ENCODE measurements around the gene TSPAN3.

DNA sequence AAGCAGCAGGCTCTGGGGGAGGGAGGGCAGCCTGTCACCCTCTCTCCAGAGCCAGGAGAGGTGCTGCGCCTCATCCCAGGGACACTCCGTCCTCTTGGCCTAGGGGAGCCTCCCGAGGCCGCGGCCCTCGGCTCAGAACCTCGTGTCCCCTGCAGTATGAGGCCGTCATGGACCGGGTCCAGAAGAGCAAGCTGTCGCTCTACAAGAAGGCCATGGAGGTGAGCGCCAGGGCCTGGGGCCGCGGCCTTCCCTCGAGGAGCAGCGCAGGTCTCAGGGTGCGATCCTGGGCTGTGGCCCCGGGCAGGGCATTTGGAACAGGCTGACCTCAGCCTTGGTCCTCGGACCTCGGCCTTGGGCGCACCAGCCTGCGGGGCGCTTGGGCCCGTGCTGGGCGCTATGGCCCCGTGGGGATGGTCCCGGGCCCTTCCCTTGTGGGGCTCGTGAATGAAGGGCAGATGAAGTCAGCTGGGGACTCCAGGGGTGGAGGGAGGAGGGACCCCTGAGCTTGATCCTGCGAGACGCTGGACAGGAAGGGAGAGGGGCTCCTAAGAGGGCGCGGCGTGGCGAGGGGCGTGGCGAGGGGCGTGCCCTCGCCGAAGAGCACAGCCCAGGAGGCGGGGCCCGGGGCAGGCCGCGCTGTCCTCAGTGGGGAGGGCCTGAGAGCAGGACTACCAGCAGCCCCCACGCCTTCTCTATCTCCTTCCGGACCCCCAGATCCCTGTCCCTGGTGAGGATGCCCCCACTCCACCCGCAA lies 43.0 kb downstream of the TSPAN3 start:
- TF ChIP-seq, protein P1, sequence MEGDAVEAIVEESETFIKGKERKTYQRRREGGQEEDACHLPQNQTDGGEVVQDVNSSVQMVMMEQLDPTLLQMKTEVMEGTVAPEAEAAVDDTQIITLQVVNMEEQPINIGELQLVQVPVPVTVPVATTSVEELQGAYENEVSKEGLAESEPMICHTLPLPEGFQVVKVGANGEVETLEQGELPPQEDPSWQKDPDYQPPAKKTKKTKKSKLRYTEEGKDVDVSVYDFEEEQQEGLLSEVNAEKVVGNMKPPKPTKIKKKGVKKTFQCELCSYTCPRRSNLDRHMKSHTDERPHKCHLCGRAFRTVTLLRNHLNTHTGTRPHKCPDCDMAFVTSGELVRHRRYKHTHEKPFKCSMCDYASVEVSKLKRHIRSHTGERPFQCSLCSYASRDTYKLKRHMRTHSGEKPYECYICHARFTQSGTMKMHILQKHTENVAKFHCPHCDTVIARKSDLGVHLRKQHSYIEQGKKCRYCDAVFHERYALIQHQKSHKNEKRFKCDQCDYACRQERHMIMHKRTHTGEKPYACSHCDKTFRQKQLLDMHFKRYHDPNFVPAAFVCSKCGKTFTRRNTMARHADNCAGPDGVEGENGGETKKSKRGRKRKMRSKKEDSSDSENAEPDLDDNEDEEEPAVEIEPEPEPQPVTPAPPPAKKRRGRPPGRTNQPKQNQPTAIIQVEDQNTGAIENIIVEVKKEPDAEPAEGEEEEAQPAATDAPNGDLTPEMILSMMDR (IDR thresholded peaks at IDR 0.05), result no peak
- no peak for TF ChIP-seq POLR2A (IDR thresholded peaks at IDR 0.05)
